Measurements from ENCODE around the gene PANX2.

PANX2 gene

GRCh38 chr22:50190941-50191741, 20.6 kb downstream of the PANX2 start:
- H3K4me3 ChIP-seq (ENCODE audit: insufficient read depth in 1 of 2, low read depth in 1 of 2, low read length in 2 of 2): peak overlapping the region; percentile 55 to 76
- no peak overlapping the region for H2AFZ ChIP-seq (ENCODE audit: low read depth, low read length)
- WGBS: 67% methylated on average over 18 of the region's 18 CpGs
- peak overlapping the region; percentile 13 for H2BK15ac ChIP-seq (ENCODE audit: low read depth, poor library complexity, severe bottlenecking)
- H2BK12ac ChIP-seq (ENCODE audit: low read length in 2 of 2): peak overlapping the region in 1 of 2 experiments; percentile 56
- peaks cover 40% of the 10 kb centered on the region for H3K79me1 ChIP-seq (replicated peaks; ENCODE audit: low read length, poor library complexity, severe bottlenecking)
- peak overlapping the region; percentile 90 for H3K27ac ChIP-seq (ENCODE audit: low read length, poor library complexity, severe bottlenecking)
- peak overlapping the region; percentile 95 for H4K91ac ChIP-seq (ENCODE audit: low read length)
- no peaks in the 10 kb centered on the region for H3K9me3 ChIP-seq (ENCODE audit: control insufficient read depth, low read length)
- peak overlapping the region; percentile 88 to 91 for H3K4ac ChIP-seq (ENCODE audit: low read depth in 1 of 2, low read length in 2 of 2)
- peak overlapping the region; percentile 54 for H4K8ac ChIP-seq (ENCODE audit: low read length)
- no peaks in the 10 kb centered on the region for H3K27me3 ChIP-seq (ENCODE audit: control insufficient read depth in 1 of 2, insufficient read depth in 1 of 2, low read length in 2 of 2)
- peak overlapping the region; percentile 87 to 97 for H3K18ac ChIP-seq (ENCODE audit: low read depth in 1 of 2, low read length in 2 of 2)
- DNase-seq: no peak
- H2BK5ac ChIP-seq (ENCODE audit: low read depth, low read length, poor library complexity, severe bottlenecking): no peak overlapping the region
- H3K4me2 ChIP-seq (ENCODE audit: low read length, poor library complexity, severe bottlenecking): peak overlapping the region; percentile 84
- H3K4me1 ChIP-seq (ENCODE audit: control insufficient read depth, insufficient read depth, low read depth, low read length): peaks cover 49% of the 10 kb centered on the region
- peak overlapping the region in 1 of 2 experiments; percentile 49 for H3K14ac ChIP-seq (ENCODE audit: low read length in 2 of 2)
- peak overlapping the region; percentile 15 for H2AK5ac ChIP-seq (ENCODE audit: low read length, severe bottlenecking)
- H3K36me3 ChIP-seq (ENCODE audit: control insufficient read depth in 1 of 2, insufficient read depth in 2 of 2, low read depth in 1 of 2, low read length in 2 of 2): peaks cover 23 to 51% of the 10 kb centered on the region in 2 experiments
- H3K23ac ChIP-seq (ENCODE audit: low read length in 2 of 2): peak overlapping the region in 1 of 2 experiments; percentile 39
- H2BK120ac ChIP-seq (ENCODE audit: low read depth, low read length): peak overlapping the region; percentile 37
- peak overlapping the region; percentile 78 for H3K9ac ChIP-seq (ENCODE audit: low read length)

DNA sequence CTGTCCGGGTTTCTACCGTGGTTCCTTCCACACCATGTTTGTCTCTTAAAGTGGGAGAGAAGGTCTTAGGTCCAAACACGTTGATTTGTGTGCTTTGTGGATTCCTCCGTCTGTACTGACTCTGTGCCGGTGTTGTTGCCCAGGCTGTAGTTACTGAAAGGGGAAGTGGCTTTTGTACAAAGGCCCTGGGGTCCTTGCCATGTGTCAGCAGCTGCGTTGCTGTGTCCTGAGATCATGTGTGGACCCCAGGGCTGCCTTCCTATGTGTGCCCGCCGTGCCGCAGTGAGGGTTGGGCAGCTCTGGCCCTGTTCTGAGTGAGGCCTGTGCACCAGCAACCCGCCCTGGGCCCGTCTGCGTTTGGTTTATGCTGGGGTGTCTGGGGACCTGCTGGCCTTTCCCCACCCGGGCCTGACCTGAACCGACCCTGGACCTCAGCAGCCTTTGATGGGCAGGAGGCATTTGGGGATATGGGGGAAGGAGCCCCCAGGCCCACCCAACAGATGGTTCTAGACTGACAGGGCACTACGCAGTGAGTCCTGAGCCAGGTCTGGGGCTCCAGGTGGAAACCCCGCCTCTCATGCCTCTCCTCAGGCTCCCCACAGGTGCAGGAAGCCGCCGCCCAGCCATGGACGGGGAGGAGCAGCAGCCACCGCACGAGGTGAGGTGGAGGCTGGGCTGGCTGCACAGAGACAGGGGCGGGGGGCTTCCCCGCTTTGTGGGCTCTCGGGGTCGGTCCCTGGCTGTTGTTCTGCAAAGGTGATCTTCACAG, 22.1 kb downstream of the PANX2 start:
- Histone ChIP-seq H3K18ac (ENCODE audit: low read depth in 1 of 2, low read length in 2 of 2) (no peak overlapping the region), H4K91ac (ENCODE audit: low read length) (peak overlapping the region; percentile 18), H3K4ac (ENCODE audit: low read depth in 1 of 2, low read length in 2 of 2) (peak overlapping the region in 1 of 2 experiments; percentile 40), H3K4me1 (ENCODE audit: control insufficient read depth, insufficient read depth, low read depth, low read length) (peaks cover 45% of the 10 kb centered on the region), H2AK5ac (ENCODE audit: low read length, severe bottlenecking) (peak overlapping the region; percentile 24), H2BK15ac (ENCODE audit: low read depth, poor library complexity, severe bottlenecking) (no peak overlapping the region), H3K9ac (ENCODE audit: low read length) (no peak overlapping the region), H3K9me3 (ENCODE audit: control insufficient read depth, low read length) (no peaks in the 10 kb centered on the region), H3K14ac (ENCODE audit: low read length in 2 of 2) (no peak overlapping the region), H3K79me1 (replicated peaks; ENCODE audit: low read length, poor library complexity, severe bottlenecking) (peaks cover 40% of the 10 kb centered on the region), H3K36me3 (ENCODE audit: control insufficient read depth in 1 of 2, insufficient read depth in 2 of 2, low read depth in 1 of 2, low read length in 2 of 2) (peaks cover 26 to 65% of the 10 kb centered on the region in 2 experiments), H3K4me2 (ENCODE audit: low read length, poor library complexity, severe bottlenecking) (no peak overlapping the region), H2BK5ac (ENCODE audit: low read depth, low read length, poor library complexity, severe bottlenecking) (no peak overlapping the region), H3K27me3 (ENCODE audit: control insufficient read depth in 1 of 2, insufficient read depth in 1 of 2, low read length in 2 of 2) (no peaks in the 10 kb centered on the region), H2BK120ac (ENCODE audit: low read depth, low read length) (no peak overlapping the region), H2AFZ (ENCODE audit: low read depth, low read length) (no peak overlapping the region), H3K27ac (ENCODE audit: low read length, poor library complexity, severe bottlenecking) (no peak overlapping the region), H2BK12ac (ENCODE audit: low read length in 2 of 2) (no peak overlapping the region), H3K4me3 (ENCODE audit: insufficient read depth in 1 of 2, low read depth in 1 of 2, low read length in 2 of 2) (no peak overlapping the region), H3K23ac (ENCODE audit: low read length in 2 of 2) (no peak overlapping the region), H4K8ac (ENCODE audit: low read length) (no peak overlapping the region)
- no peak for DNase-seq
- 90% methylated on average over 25 of the region's 25 CpGs for WGBS

DNA sequence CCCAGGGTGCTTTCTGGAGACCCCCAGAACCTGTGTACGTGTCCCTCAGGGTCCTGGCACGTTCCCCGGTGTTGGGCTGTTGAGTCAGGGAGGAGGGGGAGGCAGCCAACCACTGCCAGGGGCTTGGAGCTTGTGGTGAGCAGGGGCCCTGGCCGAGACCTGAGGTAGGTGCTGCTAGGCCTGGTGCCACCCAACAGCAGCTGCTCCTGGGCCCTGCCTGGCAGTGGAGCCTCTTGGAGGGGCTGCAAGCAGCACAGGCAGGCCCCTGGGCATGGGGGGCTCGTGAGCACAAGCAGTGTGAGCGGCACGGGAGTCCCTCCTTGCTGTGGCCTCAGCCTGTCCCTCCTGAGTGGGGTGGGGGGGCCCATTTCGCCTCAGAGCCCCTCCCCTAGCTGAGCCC, 23.1 kb downstream of the PANX2 start:
- H3K23ac ChIP-seq (ENCODE audit: low read length in 2 of 2): no peak overlapping the region
- no peak overlapping the region for H2BK12ac ChIP-seq (ENCODE audit: low read length in 2 of 2)
- no peak overlapping the region for H2BK15ac ChIP-seq (ENCODE audit: low read depth, poor library complexity, severe bottlenecking)
- H3K27me3 ChIP-seq (ENCODE audit: control insufficient read depth in 1 of 2, insufficient read depth in 1 of 2, low read length in 2 of 2): no peaks in the 10 kb centered on the region
- no peak overlapping the region for H4K91ac ChIP-seq (ENCODE audit: low read length)
- H3K4me3 ChIP-seq (ENCODE audit: insufficient read depth in 1 of 2, low read depth in 1 of 2, low read length in 2 of 2): no peak overlapping the region
- H3K18ac ChIP-seq (ENCODE audit: low read depth in 1 of 2, low read length in 2 of 2): no peak overlapping the region
- no peaks in the 10 kb centered on the region for H3K9me3 ChIP-seq (ENCODE audit: control insufficient read depth, low read length)
- H2BK120ac ChIP-seq (ENCODE audit: low read depth, low read length): no peak overlapping the region
- no peak overlapping the region for H4K8ac ChIP-seq (ENCODE audit: low read length)
- H3K9ac ChIP-seq (ENCODE audit: low read length): no peak overlapping the region
- no peak overlapping the region for H3K14ac ChIP-seq (ENCODE audit: low read length in 2 of 2)
- no peak overlapping the region for H3K4me2 ChIP-seq (ENCODE audit: low read length, poor library complexity, severe bottlenecking)
- H3K27ac ChIP-seq (ENCODE audit: low read length, poor library complexity, severe bottlenecking): no peak overlapping the region
- 86% methylated on average over 8 of the region's 8 CpGs for WGBS
- no peak overlapping the region for H2AK5ac ChIP-seq (ENCODE audit: low read length, severe bottlenecking)
- H3K4me1 ChIP-seq (ENCODE audit: control insufficient read depth, insufficient read depth, low read depth, low read length): peaks cover 43% of the 10 kb centered on the region
- peaks cover 29 to 72% of the 10 kb centered on the region in 2 experiments for H3K36me3 ChIP-seq (ENCODE audit: control insufficient read depth in 1 of 2, insufficient read depth in 2 of 2, low read depth in 1 of 2, low read length in 2 of 2)
- H3K4ac ChIP-seq (ENCODE audit: low read depth in 1 of 2, low read length in 2 of 2): no peak overlapping the region
- H3K79me1 ChIP-seq (replicated peaks; ENCODE audit: low read length, poor library complexity, severe bottlenecking): peaks cover 40% of the 10 kb centered on the region
- H2BK5ac ChIP-seq (ENCODE audit: low read depth, low read length, poor library complexity, severe bottlenecking): no peak overlapping the region
- DNase-seq: no peak
- H2AFZ ChIP-seq (ENCODE audit: low read depth, low read length): no peak overlapping the region
